Thoracic aorta (tissue), 2 donors: ENCODE measurements around the gene ANKAR. TPM values are rescaled to one million over a fixed set of nuclear protein-coding genes. Genes with fewer than 3 reads are reported as not detected.
"Not testable (repeated sequence)": the region's sequence is repeated elsewhere in the genome, so short reads cannot be mapped to it uniquely, and the experiment has no call there.

ENCODE experiments used
- ATAC-seq: fragments of 150-250 bp; one replicate; pipeline ENCODE4 v1.8.0; 2017; ENCODE audit warnings: low read depth; ENCODE audit not compliant: insufficient number of reproducible peaks, low FRiP score
- DNase-seq: peaks from one replicate; pipeline ENCODE4 v3.0.0-alpha.2; 2020; ENCODE audit warnings: low spot score
- H3K27ac ChIP-seq, 2 donors: fragments of 200-600 bp; sonication (generic); 1 replicate in 1 of 2; 2 replicates in 1 of 2; pipeline ENCODE4 v1.5.1; 2016; ENCODE audit warnings: mild to moderate bottlenecking in 2 of 2, moderate library complexity in 2 of 2
- H3K27me3 ChIP-seq: fragments of 200-600 bp; sonication (generic); replicated peaks from 2 replicates; pipeline ENCODE4 v1.6.0; 2016; ENCODE audit warnings: mild to moderate bottlenecking; ENCODE audit not compliant: insufficient read depth
- H3K36me3 ChIP-seq: fragments of 200-600 bp; sonication (generic); one replicate; pipeline ENCODE4 v1.5.1; 2016
- H3K4me1 ChIP-seq, 2 donors: fragments of 200-600 bp; sonication (generic); 1 replicate in 1 of 2; 2 replicates in 1 of 2; pipeline versions ENCODE4 v1.5.1 to v1.6.0; 2016; ENCODE audit warnings: low read depth in 2 of 2, mild to moderate bottlenecking in 1 of 2; ENCODE audit not compliant: control insufficient read depth in 1 of 2
- H3K4me3 ChIP-seq: fragments of 200-600 bp; sonication (generic); 2 replicates; pipeline ENCODE4 v1.5.1; 2016; ENCODE audit warnings: mild to moderate bottlenecking
- H3K9me3 ChIP-seq: fragments of 200-600 bp; sonication (generic); 2 replicates; pipeline ENCODE4 v1.5.1; 2016
- total RNA-seq, 2 donors: library from RNA; depleted of rRNA; stranded (reverse); fragments of >200 nt; gene quantifications; one replicate each; pipeline versions ENCODE4 v1.1.0 to v1.2.3, GENCODE V29; 2016
- TF ChIP-seq, protein P1 (sequence below): fragments of 200-600 bp; sonication (generic); IDR thresholded peaks from one replicate; pipeline ENCODE4 v1.5.1; 2019; ENCODE audit warnings: antibody characterized with exemption

Gene ANKAR
- total RNA-seq, 2 donors from 2014 or later = 15.8 to 31.5 TPM

DNA sequence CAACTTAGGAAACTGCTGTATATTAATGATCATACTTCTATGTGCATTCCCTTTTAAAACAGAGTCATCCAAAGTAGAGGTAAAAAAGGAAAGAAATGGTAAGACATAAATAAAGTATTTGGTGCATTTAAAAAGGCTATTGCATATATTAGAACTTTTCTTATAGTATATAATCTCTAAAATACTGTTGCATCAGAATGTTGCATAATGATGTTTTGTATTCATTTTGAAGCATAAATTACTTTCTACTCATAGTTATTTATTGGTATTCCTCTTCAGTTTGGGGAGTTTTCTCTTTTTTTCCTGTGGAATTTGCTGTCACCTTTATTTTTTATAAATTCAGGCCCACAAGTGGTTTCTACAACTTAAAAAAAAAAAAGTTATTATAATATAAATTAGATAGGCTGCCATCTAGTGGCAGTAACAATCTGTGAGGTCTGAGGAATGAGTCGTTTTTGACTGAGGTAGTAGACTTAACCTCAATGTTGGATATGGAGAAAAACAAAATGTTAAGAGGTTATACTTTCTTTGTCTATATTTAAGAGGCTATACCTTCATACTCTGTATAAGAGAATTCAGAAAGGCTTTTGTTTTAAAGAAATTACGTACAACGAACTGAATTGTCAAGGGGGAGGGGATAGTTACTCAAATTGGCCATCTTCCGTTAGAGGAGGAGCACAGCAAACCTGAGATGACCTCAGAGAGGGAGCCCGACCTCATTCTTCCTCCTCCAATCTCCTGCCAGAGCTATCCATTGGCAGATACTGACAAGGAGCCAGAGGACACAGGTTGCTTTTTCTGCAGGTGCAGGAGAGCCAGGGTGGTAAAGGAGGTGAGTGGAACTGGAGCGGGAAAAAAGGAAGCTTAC, 23.8 kb downstream of the ANKAR start:
- no peak overlapping the region for H3K4me3 ChIP-seq
- no peaks in the 10 kb centered on the region for H3K27me3 ChIP-seq
- H3K27ac ChIP-seq = no peak overlapping the region
- H3K9me3 ChIP-seq = no peaks in the 10 kb centered on the region
- no peaks in the 10 kb centered on the region for H3K4me1 ChIP-seq
- peak; percentile 33 for DNase-seq
- no peak for ATAC-seq
- TF ChIP-seq, protein P1, sequence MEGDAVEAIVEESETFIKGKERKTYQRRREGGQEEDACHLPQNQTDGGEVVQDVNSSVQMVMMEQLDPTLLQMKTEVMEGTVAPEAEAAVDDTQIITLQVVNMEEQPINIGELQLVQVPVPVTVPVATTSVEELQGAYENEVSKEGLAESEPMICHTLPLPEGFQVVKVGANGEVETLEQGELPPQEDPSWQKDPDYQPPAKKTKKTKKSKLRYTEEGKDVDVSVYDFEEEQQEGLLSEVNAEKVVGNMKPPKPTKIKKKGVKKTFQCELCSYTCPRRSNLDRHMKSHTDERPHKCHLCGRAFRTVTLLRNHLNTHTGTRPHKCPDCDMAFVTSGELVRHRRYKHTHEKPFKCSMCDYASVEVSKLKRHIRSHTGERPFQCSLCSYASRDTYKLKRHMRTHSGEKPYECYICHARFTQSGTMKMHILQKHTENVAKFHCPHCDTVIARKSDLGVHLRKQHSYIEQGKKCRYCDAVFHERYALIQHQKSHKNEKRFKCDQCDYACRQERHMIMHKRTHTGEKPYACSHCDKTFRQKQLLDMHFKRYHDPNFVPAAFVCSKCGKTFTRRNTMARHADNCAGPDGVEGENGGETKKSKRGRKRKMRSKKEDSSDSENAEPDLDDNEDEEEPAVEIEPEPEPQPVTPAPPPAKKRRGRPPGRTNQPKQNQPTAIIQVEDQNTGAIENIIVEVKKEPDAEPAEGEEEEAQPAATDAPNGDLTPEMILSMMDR = peak; percentile 62
- no peaks in the 10 kb centered on the region for H3K36me3 ChIP-seq

DNA sequence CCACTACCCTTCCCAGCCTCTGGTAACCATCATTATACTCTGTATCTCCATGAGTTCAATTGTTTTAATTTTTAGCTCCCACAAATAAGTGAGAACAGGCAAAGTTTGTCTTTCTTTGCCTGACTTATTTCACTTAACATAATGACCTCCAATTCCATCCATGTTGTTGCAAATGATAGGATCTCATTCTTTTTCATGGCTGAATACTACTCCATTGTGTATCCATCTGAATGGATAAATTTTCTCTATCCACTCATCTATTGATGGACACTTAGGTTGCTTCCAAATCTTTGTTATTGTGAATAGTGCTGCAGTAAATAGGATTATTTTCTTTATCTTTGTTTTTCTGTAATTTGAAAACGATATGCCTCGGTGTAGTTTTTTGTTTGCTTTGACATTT, 26.2 kb downstream of the ANKAR start:
- Histone ChIP-seq H3K27ac (no peak overlapping the region), H3K4me1 (no peaks in the 10 kb centered on the region), H3K27me3 (no peaks in the 10 kb centered on the region), H3K36me3 (peaks cover 6% of the 10 kb centered on the region), H3K9me3 (no peaks in the 10 kb centered on the region), H3K4me3 (no peak overlapping the region)
- ATAC-seq = no peak
- TF ChIP-seq, protein P1 = no peak
- DNase-seq = no peak

DNA sequence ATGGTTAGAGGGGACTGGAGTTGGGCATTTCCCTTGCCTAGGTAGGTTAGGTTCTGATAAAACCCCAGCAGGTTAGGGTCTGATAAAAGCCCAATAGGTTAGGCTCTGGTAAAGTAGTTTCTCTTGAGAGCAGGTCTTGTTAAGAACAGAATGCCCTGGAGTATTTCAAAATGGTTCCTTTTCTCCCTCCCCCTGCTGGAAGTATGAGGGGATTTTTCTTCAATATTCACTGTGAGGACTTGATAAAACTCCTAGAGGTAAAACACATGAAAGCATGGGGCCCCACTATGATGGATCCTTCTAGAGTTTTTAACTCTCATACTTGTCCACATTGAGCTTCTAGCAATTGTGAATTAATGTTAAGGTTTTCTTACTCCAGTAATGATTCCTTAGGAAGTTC, 27.6 kb downstream of the ANKAR start:
- no peaks in the 10 kb centered on the region for H3K27me3 ChIP-seq
- TF ChIP-seq, protein P1 = no peak
- H3K27ac ChIP-seq = no peak overlapping the region
- H3K9me3 ChIP-seq = no peaks in the 10 kb centered on the region
- H3K4me3 ChIP-seq = no peak overlapping the region
- no peaks in the 10 kb centered on the region for H3K4me1 ChIP-seq
- DNase-seq (no peak), ATAC-seq (no peak)
- H3K36me3 ChIP-seq = peaks cover 11% of the 10 kb centered on the region

DNA sequence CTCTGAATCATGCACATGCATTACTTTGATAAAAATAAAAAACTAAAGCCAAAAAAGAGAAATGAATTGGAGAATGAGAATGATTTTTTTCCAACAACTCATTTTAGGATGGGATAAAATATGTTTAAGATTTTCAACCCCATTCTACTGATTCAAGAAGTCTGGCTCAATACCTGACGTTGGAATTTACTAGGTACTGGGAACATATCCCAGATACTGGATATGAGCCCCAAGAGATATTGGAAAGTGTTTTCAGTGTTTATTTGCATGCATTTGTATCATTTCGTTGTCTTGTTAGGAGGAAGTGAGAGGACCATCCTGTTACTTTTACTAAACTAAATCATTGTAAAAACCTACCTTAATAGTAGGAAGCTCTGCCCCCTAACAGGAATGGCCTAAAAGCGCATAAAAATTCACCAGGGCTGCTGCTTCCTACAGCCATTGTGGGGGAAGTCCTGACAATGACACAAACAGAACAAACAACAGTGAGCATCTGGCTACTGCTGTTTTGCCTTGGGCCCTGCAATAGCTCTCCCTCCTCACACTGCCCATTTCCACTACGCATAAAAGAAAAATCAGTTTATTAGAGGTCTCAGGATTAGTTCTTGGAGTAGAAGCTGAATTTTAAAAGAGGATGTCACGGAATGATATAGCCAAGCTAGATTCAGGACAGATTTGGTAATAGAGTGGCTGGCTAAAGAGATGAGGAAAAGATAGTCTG, 35.2 kb downstream of the ANKAR start:
- no peaks in the 10 kb centered on the region for H3K27me3 ChIP-seq
- DNase-seq = no peak
- ATAC-seq = no peak
- no peak overlapping the region for H3K27ac ChIP-seq
- peaks cover 17% of the 10 kb centered on the region for H3K36me3 ChIP-seq
- H3K9me3 ChIP-seq = no peaks in the 10 kb centered on the region
- TF ChIP-seq, protein P1 = no peak
- H3K4me3 ChIP-seq = no peak overlapping the region
- H3K4me1 ChIP-seq = no peaks in the 10 kb centered on the region

DNA sequence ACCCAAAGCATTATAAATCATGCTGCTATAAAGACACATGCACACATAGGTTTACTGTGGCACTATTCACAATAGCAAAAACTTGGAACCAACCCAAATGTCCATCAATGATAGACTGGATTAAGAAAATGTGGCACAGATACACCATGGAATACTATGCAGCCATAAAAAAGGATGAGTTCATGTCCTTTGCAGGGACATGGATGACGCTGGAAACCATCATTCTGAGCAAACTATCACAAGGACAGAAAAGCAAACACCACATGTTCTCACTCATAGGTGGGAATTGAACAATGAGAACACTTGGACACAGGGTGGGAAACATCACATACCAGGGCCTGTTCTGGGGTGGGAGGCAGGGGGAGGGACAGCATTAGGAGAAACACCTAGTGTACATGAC, 43.1 kb downstream of the ANKAR start:
- not testable (repeated sequence) for ATAC-seq, H3K36me3 ChIP-seq, H3K9me3 ChIP-seq, H3K27me3 ChIP-seq, H3K4me3 ChIP-seq, H3K4me1 ChIP-seq, DNase-seq, H3K27ac ChIP-seq
